HG03066 (cell line): ENCODE data around the gene MEAF6.

Experiments
- ATAC-seq: cut with Tn5 transposase; IDR thresholded peaks from one replicate; pipeline ENCODE4 v1.9.1; 2021; ENCODE audit warnings: low read depth; ENCODE audit not compliant: unreplicated experiment

Gene MEAF6

DNA sequence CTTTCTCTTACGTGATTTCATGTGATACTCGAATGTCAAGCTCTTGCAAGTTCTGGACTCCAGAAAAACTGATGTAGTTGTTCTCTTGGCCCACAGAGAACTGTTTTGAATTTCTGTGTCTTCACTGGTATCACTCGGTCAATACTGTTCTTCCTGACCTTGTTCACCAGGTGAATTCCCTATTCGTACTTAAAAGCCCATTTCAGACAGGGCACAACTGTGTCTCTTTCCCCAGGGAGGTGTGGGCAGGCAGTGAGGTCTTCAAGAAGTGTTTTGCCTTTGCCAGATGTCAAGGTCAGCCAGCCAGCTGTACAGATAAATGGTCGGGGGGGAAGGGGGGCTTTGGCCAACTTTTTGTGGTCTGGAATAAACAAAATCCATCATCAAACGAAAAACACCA is 67.7 kb downstream of the MEAF6 start:
- ATAC-seq, result no peak

DNA sequence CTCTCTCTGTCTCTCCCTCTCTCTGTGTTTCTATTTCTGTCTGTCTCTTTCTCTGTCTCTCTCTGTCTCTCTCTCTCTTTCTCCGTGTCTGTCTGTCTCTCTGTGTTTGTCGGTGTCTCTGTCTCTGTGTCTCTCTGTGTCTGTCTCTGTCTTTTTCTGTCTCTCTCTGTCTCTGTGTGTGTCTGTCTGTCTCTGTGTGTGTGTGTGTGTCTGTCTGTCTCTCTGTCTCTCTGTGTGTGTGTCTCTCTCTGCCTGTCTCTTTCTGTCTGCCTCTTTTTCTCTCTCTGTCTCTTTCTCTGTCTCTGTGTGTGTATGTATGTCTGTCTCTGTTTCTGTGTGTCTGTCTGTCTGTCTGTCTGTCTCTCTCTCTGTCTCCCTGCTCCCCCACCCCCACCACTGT is 71.9 kb downstream of the MEAF6 start:
- ATAC-seq, result no peak
